ENCODE measurements around the gene PTH2. TPM values are rescaled to one million over a fixed set of nuclear protein-coding genes. Genes with fewer than 3 reads are reported as not detected.

The PTH2 gene
- total and polyA plus RNA-seq, 10 of the 15 experiments (the other 5 are each of a cell fraction or from before 2014, with no cell fraction given), result not detected

GRCh38 chr19:49396738-49397505, 26.3 kb downstream of the PTH2 start:
- no peak overlapping the region for H3K4me2 ChIP-seq (ENCODE audit: control insufficient read depth, insufficient read depth)
- H3K9ac ChIP-seq (ENCODE audit: control insufficient read depth, insufficient read depth, low read length), result no peak overlapping the region
- H3K4me3 ChIP-seq, result no peak overlapping the region
- no peak for ATAC-seq
- no peaks in the 10 kb centered on the region for H4K20me1 ChIP-seq (ENCODE audit: control insufficient read depth, insufficient read depth)
- H2AFZ ChIP-seq (ENCODE audit: control insufficient read depth, low read depth, low read length), result no peak overlapping the region
- H3K9me3 ChIP-seq (replicated peaks; ENCODE audit: control insufficient read depth, insufficient read depth, low read length), result no peaks in the 10 kb centered on the region
- FAIRE-seq, result no peak
- H3K4me1 ChIP-seq (ENCODE audit: control insufficient read depth, insufficient read depth, low read length), result no peaks in the 10 kb centered on the region; the same call in 1 of the 2 replicates
- H3K79me2 ChIP-seq (ENCODE audit: control insufficient read depth, insufficient read depth, low read length), result no peaks in the 10 kb centered on the region
- ChIA-PET POLR2A (interaction anchor here (0.6 to 1.2 kb wide), 3 partner anchors 14 to 182 kb away, joined by 3 to 6 read pairs (median 5); no protein-coding TSS in a partner anchor), RAD21 (ENCODE audit: unreplicated experiment) (interaction anchor here (1.3 to 1.6 kb wide), 2 partner anchors 9 to 72 kb away, joined by 4 read pairs; no protein-coding TSS in a partner anchor), CTCF (interaction anchor here (0.9 to 1.1 kb wide), 3 partner anchors 33 to 171 kb away, joined by 3 read pairs; partner anchors contain the start of gene CD37), SMC1A (ENCODE audit: uncharacterized antibody, unreplicated experiment) (interaction anchor here (1.1 kb wide), 1 partner anchor 90 kb away, joined by 3 read pairs; no protein-coding TSS in a partner anchor)
- DNase-seq (ENCODE audit: low read depth, low spot score), result no peak
- H3K27me3 ChIP-seq (replicated peaks in 1 of 2; ENCODE audit: control insufficient read depth in 2 of 2, insufficient read depth in 2 of 2, low read length in 1 of 2), result no peaks in the 10 kb centered on the region
- H3K27ac ChIP-seq (ENCODE audit: control insufficient read depth, insufficient read depth), result no peak overlapping the region
- H3K36me3 ChIP-seq (ENCODE audit: control insufficient read depth in 2 of 2, insufficient read depth in 2 of 2, low read length in 1 of 2), result no peaks in the 10 kb centered on the region
- BruUV-seq (replicated peaks), result no TSS peak
- TF ChIP-seq SMAD1 (IDR thresholded peaks at IDR 0.05; ENCODE audit: low read depth, partially characterized antibody) (no peak), TCF12 (IDR thresholded peaks at IDR 0.05; ENCODE audit: low read depth, low read length) (no peak), SMAD5 (IDR thresholded peaks at IDR 0.05; ENCODE audit: low read depth) (no peak), POLR2AphosphoS5 (IDR thresholded peaks at IDR 0.05; ENCODE audit: low read length) (no peak)
- in situ Hi-C loops (cut with MboI), result no loop called here
- 33% methylated on average over 8 of the region's 8 CpGs for WGBS (ENCODE audit: insufficient coverage, insufficient replicate concordance, low lambda C conversion rate, missing lambda C conversion rate)
- intact Hi-C loops (cut with micrococcal nuclease; ENCODE audit: unreplicated experiment), result no loop called here

All from GM12878 (cell line).